Activated CD8-positive, alpha-beta memory T cell treated with anti-CD3 and anti-CD28 coated beads, Interleukin-2, amount 10 ng/mL, durations not matched to agents 7 days and 5 days (primary cell): ENCODE data around the gene VARS1. TPM values are rescaled to one million over a fixed set of nuclear protein-coding genes. Genes with fewer than 3 reads are reported as not detected.
"Not testable (repeated sequence)": the region's sequence is repeated elsewhere in the genome, so short reads cannot be mapped to it uniquely, and the experiment has no call there.

ENCODE experiments used
- ATAC-seq: fragments of 150-1000 bp; cut with Tn5 transposase; one replicate; pipeline ENCODE4 v1.10.0; 2021; ENCODE audit warnings: moderate library complexity
- CTCF ChIA-PET: fragments of 350-600 bp; sonication (Branson Sonifier 250); formaldehyde crosslinking; loops from one replicate; lab custom pipeline; 2021; ENCODE audit warnings: antibody characterized with exemption; lab: Charles Lee
- DNase-seq: peaks from one replicate; pipeline ENCODE4 v3.0.0-alpha.2; 2020
- H3K27ac Mint-ChIP-seq: one replicate; pipeline ENCODE4 v1.8.0; 2021; ENCODE audit warnings: mild to moderate bottlenecking, mixed read lengths
- H3K27me3 Mint-ChIP-seq: one replicate; pipeline ENCODE4 v1.8.0; 2021; ENCODE audit warnings: mixed read lengths
- H3K36me3 Mint-ChIP-seq: one replicate; pipeline ENCODE4 v1.8.0; 2021; ENCODE audit warnings: mild to moderate bottlenecking, mixed read lengths
- H3K4me1 Mint-ChIP-seq: one replicate; pipeline ENCODE4 v1.8.0; 2021; ENCODE audit warnings: mixed read lengths
- H3K4me3 Mint-ChIP-seq: one replicate; pipeline ENCODE4 v1.8.0; 2021; ENCODE audit warnings: mild to moderate bottlenecking, moderate library complexity, mixed read lengths
- H3K9me3 Mint-ChIP-seq: one replicate; pipeline ENCODE4 v1.8.0; 2022; ENCODE audit warnings: low read depth, mixed read lengths
- total RNA-seq, 2 experiments: library from RNA; stranded (reverse); gene quantifications; one replicate each; pipeline ENCODE4 v1.2.3, GENCODE V29; 2021

VARS1 gene
- total RNA-seq, 2 experiments from 2014 or later = 107 to 140 TPM

- CTCF ChIA-PET = interaction anchor here (0.8 to 2.5 kb wide), 11 partner anchors 9 to 113 kb away, joined by 3 to 12 read pairs (median 4); partner anchors contain the start of genes DDAH2, HSPA1B and LSM2
- not testable (repeated sequence) for H3K27me3 Mint-ChIP-seq
Measured at GRCh38 chr6:31817133-31817928, 21.8 kb upstream of the VARS1 start.

GRCh38 chr6:31815025-31815838 is 19.7 kb upstream of the VARS1 start, which contains the start of the genes HSPA1A and HSPA1L:
HSPA1A (plus strand) TSS chr6:31815543; CDS start chr6:31815757, 214 bp downstream.
HSPA1L (minus strand) TSS chr6:31815283; CDS start chr6:31811972, 3,311 bp downstream.
- ATAC-seq (peak; percentile 41), DNase-seq (peak; percentile 89)
- H3K27ac Mint-ChIP-seq = peak within 1 kb of the TSS; percentile 95
- H3K27me3 Mint-ChIP-seq = no peaks in the 10 kb centered on the region
- H3K4me3 Mint-ChIP-seq = peak within 1 kb of the TSS; percentile 91
- H3K9me3 Mint-ChIP-seq = no peaks in the 10 kb centered on the region
- CTCF ChIA-PET = interaction anchor here (0.8 to 3.9 kb wide), 7 partner anchors 9 to 75 kb away, joined by 4 to 19 read pairs (median 5); partner anchors contain the start of genes HSPA1B, MSH5 and VARS1
- H3K4me1 Mint-ChIP-seq = peaks cover 56% of the 10 kb centered on the region
- peaks cover 18% of the 10 kb centered on the region for H3K36me3 Mint-ChIP-seq

More at GRCh38 chr6:31817133-31817928, 21.8 kb upstream of the VARS1 start:
- not testable (repeated sequence) for DNase-seq, H3K9me3 Mint-ChIP-seq
- H3K27ac Mint-ChIP-seq = peak overlapping the region; percentile 99
- H3K36me3 Mint-ChIP-seq = peaks cover 13% of the 10 kb centered on the region
- H3K4me1 Mint-ChIP-seq = peaks cover 50% of the 10 kb centered on the region
- H3K4me3 Mint-ChIP-seq = peak overlapping the region; percentile 94
- peak; percentile 28 for ATAC-seq

GRCh38 chr6:31814677-31815024 is 19.1 kb upstream of the VARS1 start:
- Mint-ChIP-seq H3K36me3 (peaks cover 21% of the 10 kb centered on the region), H3K4me1 (peaks cover 51% of the 10 kb centered on the region), H3K27me3 (no peaks in the 10 kb centered on the region), H3K4me3 (peak overlapping the region; percentile 91), H3K27ac (peak overlapping the region; percentile 95), H3K9me3 (no peaks in the 10 kb centered on the region)
- CTCF ChIA-PET = interaction anchor here (0.6 to 3.9 kb wide), 12 partner anchors 8 to 150 kb away, joined by 3 to 19 read pairs (median 6); partner anchors contain the start of genes GPANK1, HSPA1B, MSH5 and VARS1
- DNase-seq (peak; percentile 88), ATAC-seq (peak; percentile 56)

- ATAC-seq = no peak
Measured at GRCh38 chr6:31813465-31813849, 17.9 kb upstream of the VARS1 start.

GRCh38 chr6:31811645-31812044 is 16.1 kb upstream of the VARS1 start:
- CTCF ChIA-PET = interaction anchor here (1.1 kb wide), 1 partner anchor 16 kb away, joined by 4 read pairs; the partner anchor contains the start of gene VARS1
- Mint-ChIP-seq H3K4me3 (peak overlapping the region; percentile 91), H3K27me3 (no peaks in the 10 kb centered on the region), H3K27ac (peak overlapping the region; percentile 95), H3K9me3 (no peaks in the 10 kb centered on the region), H3K4me1 (peaks cover 40% of the 10 kb centered on the region), H3K36me3 (peaks cover 10% of the 10 kb centered on the region)
- ATAC-seq (no peak), DNase-seq (no peak)

More at GRCh38 chr6:31813465-31813849, 17.9 kb upstream of the VARS1 start:
- H3K4me1 Mint-ChIP-seq = peaks cover 44% of the 10 kb centered on the region
- no peak for DNase-seq
- CTCF ChIA-PET = interaction anchor here (0.8 to 3.9 kb wide), 11 partner anchors 8 to 321 kb away, joined by 3 to 19 read pairs (median 7); partner anchors contain the start of genes MSH5 and VARS1
- peaks cover 16% of the 10 kb centered on the region for H3K36me3 Mint-ChIP-seq
- H3K27me3 Mint-ChIP-seq = no peaks in the 10 kb centered on the region
- no peaks in the 10 kb centered on the region for H3K9me3 Mint-ChIP-seq
- peak overlapping the region; percentile 91 for H3K4me3 Mint-ChIP-seq
- H3K27ac Mint-ChIP-seq = peak overlapping the region; percentile 95

- DNase-seq, H3K27ac Mint-ChIP-seq, H3K4me3 Mint-ChIP-seq, H3K27me3 Mint-ChIP-seq, ATAC-seq, H3K9me3 Mint-ChIP-seq: not testable (repeated sequence)
- Mint-ChIP-seq H3K4me1 (peaks cover 54% of the 10 kb centered on the region), H3K36me3 (peaks cover 11% of the 10 kb centered on the region)
- CTCF ChIA-PET = interaction anchor here (0.9 to 3.7 kb wide), 3 partner anchors 12 to 73 kb away, joined by 3 to 46 read pairs (median 5); partner anchors contain the start of gene VARS1
Measured at GRCh38 chr6:31808599-31808998, 13.0 kb upstream of the VARS1 start.

GRCh38 chr6:31806470-31807272 is 11.1 kb upstream of the VARS1 start, which contains the start of gene LSM2:
LSM2 (minus strand) TSS chr6:31806966; CDS start chr6:31806757, 209 bp downstream.
- peak within 1 kb of the TSS; percentile 94 for H3K4me3 Mint-ChIP-seq
- CTCF ChIA-PET = interaction anchor here (0.7 to 3.8 kb wide), 17 partner anchors 8 to 383 kb away, joined by 3 to 46 read pairs (median 5); partner anchors contain the start of genes DDAH2, GPANK1, HSPA1A and HSPA1B
- H3K27me3 Mint-ChIP-seq = no peaks in the 10 kb centered on the region
- H3K9me3 Mint-ChIP-seq = no peaks in the 10 kb centered on the region
- DNase-seq (peak; percentile 98), ATAC-seq (peak; percentile 98)
- peak within 1 kb of the TSS; percentile 89 for H3K27ac Mint-ChIP-seq
- peaks cover 23% of the 10 kb centered on the region for H3K36me3 Mint-ChIP-seq
- peaks cover 43% of the 10 kb centered on the region for H3K4me1 Mint-ChIP-seq

GRCh38 chr6:31805939-31806469 is 10.5 kb upstream of the VARS1 start:
- Mint-ChIP-seq H3K27ac (peak overlapping the region; percentile 89), H3K4me1 (peaks cover 41% of the 10 kb centered on the region), H3K36me3 (peaks cover 26% of the 10 kb centered on the region), H3K27me3 (no peaks in the 10 kb centered on the region), H3K9me3 (no peaks in the 10 kb centered on the region), H3K4me3 (peak overlapping the region; percentile 94)
- no peak for DNase-seq
- peak; percentile 8 for ATAC-seq
- CTCF ChIA-PET = interaction anchor here (0.5 to 3.8 kb wide), 14 partner anchors 8 to 142 kb away, joined by 3 to 46 read pairs (median 5); partner anchors contain the start of genes DDAH2, GPANK1, HSPA1A and HSPA1L

- Mint-ChIP-seq H3K36me3 (peaks cover 34% of the 10 kb centered on the region), H3K27ac (peak overlapping the region; percentile 38), H3K4me1 (peaks cover 53% of the 10 kb centered on the region)
- CTCF ChIA-PET = interaction anchor here (0.8 to 1.4 kb wide), 2 partner anchors 31 to 72 kb away, joined by 3 read pairs; no protein-coding TSS in a partner anchor
- not testable (repeated sequence) for ATAC-seq, DNase-seq, H3K27me3 Mint-ChIP-seq, H3K4me3 Mint-ChIP-seq, H3K9me3 Mint-ChIP-seq
Measured at GRCh38 chr6:31801031-31801927, 5.7 kb upstream of the VARS1 start.

GRCh38 chr6:31799781-31800180 is 4.2 kb upstream of the VARS1 start:
- Mint-ChIP-seq H3K27ac (no peak overlapping the region), H3K4me3 (no peak overlapping the region), H3K4me1 (peaks cover 43% of the 10 kb centered on the region), H3K27me3 (no peaks in the 10 kb centered on the region), H3K9me3 (no peaks in the 10 kb centered on the region), H3K36me3 (peaks cover 31% of the 10 kb centered on the region)
- CTCF ChIA-PET = interaction anchor here (0.8 to 2.4 kb wide), 7 partner anchors 9 to 97 kb away, joined by 3 to 7 read pairs (median 3); partner anchors contain the start of genes ABHD16A and VWA7
- ATAC-seq = no peak
- DNase-seq = no peak

GRCh38 chr6:31797588-31797987 is 2.0 kb upstream of the VARS1 start:
- peak; percentile 81 for DNase-seq
- H3K4me3 Mint-ChIP-seq = peak overlapping the region; percentile 67
- no peaks in the 10 kb centered on the region for H3K27me3 Mint-ChIP-seq
- H3K4me1 Mint-ChIP-seq = peaks cover 45% of the 10 kb centered on the region
- CTCF ChIA-PET = interaction anchor here (0.5 to 4.8 kb wide), 10 partner anchors 9 to 116 kb away, joined by 3 to 46 read pairs (median 6); partner anchors contain the start of genes DDAH2, HSPA1B, LSM2 and LY6G5C
- no peaks in the 10 kb centered on the region for H3K9me3 Mint-ChIP-seq
- ATAC-seq = peak; percentile 38
- H3K36me3 Mint-ChIP-seq = peaks cover 25% of the 10 kb centered on the region
- H3K27ac Mint-ChIP-seq = peak overlapping the region; percentile 94
